Lower lobe of right lung (tissue), 2 donors: ENCODE results near the gene SYCP2. TPM values are rescaled to one million over a fixed set of nuclear protein-coding genes. Genes with fewer than 3 reads are reported as not detected.

ENCODE experiments used
- ATAC-seq, 2 donors: fragments of 200-7000 bp; cut with Tn5 transposase; one replicate each; pipeline ENCODE4 v1.9.1; 2020 to 2022; ENCODE audit warnings: mild to moderate bottlenecking in 2 of 2, moderate library complexity in 2 of 2
- DNase-seq: peaks from one replicate; pipeline ENCODE4 v3.0.0-alpha.2; 2020
- H3K27ac ChIP-seq: fragments of 200-600 bp; one replicate; pipeline ENCODE4 v1.8.0; 2022
- H3K27me3 ChIP-seq: fragments of 200-600 bp; one replicate; pipeline ENCODE4 v1.8.0; 2022; ENCODE audit warnings: low read depth
- H3K36me3 ChIP-seq: fragments of 200-600 bp; one replicate; pipeline ENCODE4 v1.8.0; 2022; ENCODE audit warnings: mild to moderate bottlenecking
- H3K4me1 ChIP-seq: fragments of 200-600 bp; one replicate; pipeline ENCODE4 v1.8.0; 2022
- H3K4me3 ChIP-seq: fragments of 200-600 bp; one replicate; pipeline ENCODE4 v1.8.0; 2022; ENCODE audit warnings: mild to moderate bottlenecking
- H3K9me3 ChIP-seq: fragments of 200-600 bp; one replicate; pipeline ENCODE4 v1.8.0; 2022
- CTCF ChIP-seq: fragments of 200-600 bp; IDR thresholded peaks from one replicate; pipeline ENCODE4 v1.8.0; 2022; ENCODE audit warnings: antibody characterized with exemption, mild to moderate bottlenecking
- intact Hi-C: fragments of 100-400 bp; cut with DNase I; formaldehyde crosslinking; loops from one replicate; pipeline ENCODE4 v1.11.0; 2022
- total RNA-seq: library from RNA; stranded (reverse); fragmentation: NEBNext Ultra II Directional; extraction: Animal tissue kit (Norgen Biotek cat#: 25700); gene quantifications from one replicate; pipeline ENCODE4 v1.2.1, GENCODE V29; 2021
- donor health status: DM: no; HTN: yes; CAD: no; lungs with severe emphysema.

The SYCP2 gene
- total RNA-seq, 1 donor from 2014 or later: 3.5 TPM

- intact Hi-C loops: no loop called here
- Histone ChIP-seq H3K9me3 (no peaks in the 10 kb centered on the region), H3K36me3 (no peaks in the 10 kb centered on the region), H3K4me3 (no peak overlapping the region), H3K27ac (no peak overlapping the region), H3K27me3 (no peaks in the 10 kb centered on the region), H3K4me1 (peaks cover 12% of the 10 kb centered on the region)
- TF ChIP-seq CTCF: no peak
- DNase-seq: no peak
- ATAC-seq: peak in 1 of 2 donors; percentile 73
Observed at GRCh38 chr20:59836767-59837166, 96.7 kb downstream of the SYCP2 start.

- TF ChIP-seq CTCF: no peak
- peak; percentile 68 to 83 for ATAC-seq
- peaks cover 12% of the 10 kb centered on the region for H3K4me1 ChIP-seq
- H3K36me3 ChIP-seq: no peaks in the 10 kb centered on the region
- H3K9me3 ChIP-seq: no peaks in the 10 kb centered on the region
- intact Hi-C loops: no loop called here
- no peak for DNase-seq
- H3K4me3 ChIP-seq: peak overlapping the region; percentile 30
- no peaks in the 10 kb centered on the region for H3K27me3 ChIP-seq
- H3K27ac ChIP-seq: no peak overlapping the region
Observed at GRCh38 chr20:59835448-59836395, 97.7 kb downstream of the SYCP2 start.

GRCh38 chr20:59835057-59835447 is 98.4 kb downstream of the SYCP2 start:
- Histone ChIP-seq H3K4me1 (peaks cover 12% of the 10 kb centered on the region), H3K4me3 (no peak overlapping the region), H3K27ac (no peak overlapping the region), H3K9me3 (no peaks in the 10 kb centered on the region), H3K27me3 (no peaks in the 10 kb centered on the region), H3K36me3 (no peaks in the 10 kb centered on the region)
- ATAC-seq (no peak), DNase-seq (no peak)
- no peak for TF ChIP-seq CTCF
- intact Hi-C loops: no loop called here

GRCh38 chr20:59832406-59833363 is 100.8 kb downstream of the SYCP2 start:
- no peaks in the 10 kb centered on the region for H3K36me3 ChIP-seq
- ATAC-seq (no peak), DNase-seq (no peak)
- H3K27me3 ChIP-seq: no peaks in the 10 kb centered on the region
- H3K27ac ChIP-seq: no peak overlapping the region
- H3K4me3 ChIP-seq: no peak overlapping the region
- no peak for TF ChIP-seq CTCF
- H3K9me3 ChIP-seq: no peaks in the 10 kb centered on the region
- intact Hi-C loops: no loop called here
- peaks cover 12% of the 10 kb centered on the region for H3K4me1 ChIP-seq

- Histone ChIP-seq H3K27ac (peak overlapping the region; percentile 56), H3K27me3 (no peaks in the 10 kb centered on the region), H3K4me1 (peaks cover 12% of the 10 kb centered on the region), H3K9me3 (no peaks in the 10 kb centered on the region), H3K4me3 (no peak overlapping the region), H3K36me3 (no peaks in the 10 kb centered on the region)
- intact Hi-C loops: no loop called here
- no peak for DNase-seq
- TF ChIP-seq CTCF: no peak
- peak in 1 of 2 donors; percentile 3 for ATAC-seq
Observed at GRCh38 chr20:59831916-59832270, 101.5 kb downstream of the SYCP2 start.
